Stimulated activated CD4-positive, alpha-beta T cell treated with anti-CD3 and anti-CD28 coated beads, Interleukin-15, amount 100 ng/mL, for 1 hour (primary cell): ENCODE results near the gene SDK1.

Source experiments
- DNase-seq, 2 donors: peaks; one replicate each; pipeline ENCODE4 v3.0.0-alpha.2; 2020; ENCODE audit warnings: low read depth in 1 of 2, low spot score in 1 of 2

The SDK1 gene

GRCh38 chr7:4067476-4067760 is 766.4 kb downstream of the SDK1 start:
- DNase-seq: no peak

- no peak for DNase-seq
Observed at GRCh38 chr7:4067874-4068273, 766.8 kb downstream of the SDK1 start.

GRCh38 chr7:4068286-4068685 is 767.2 kb downstream of the SDK1 start:
- DNase-seq: no peak

- DNase-seq: no peak
Observed at GRCh38 chr7:4069268-4070095, 768.4 kb downstream of the SDK1 start.

GRCh38 chr7:4070214-4070613 is 769.2 kb downstream of the SDK1 start:
- no peak for DNase-seq

GRCh38 chr7:4071370-4072058 is 770.5 kb downstream of the SDK1 start:
- DNase-seq: no peak

- no peak for DNase-seq
Observed at GRCh38 chr7:4072161-4072925, 771.3 kb downstream of the SDK1 start.

GRCh38 chr7:4073052-4073451 is 772.0 kb downstream of the SDK1 start:
- no peak for DNase-seq

- DNase-seq: no peak
Observed at GRCh38 chr7:4073750-4074149, 772.7 kb downstream of the SDK1 start.

GRCh38 chr7:4074407-4074806 is 773.4 kb downstream of the SDK1 start:
- DNase-seq: no peak

GRCh38 chr7:4074994-4075393 is 773.9 kb downstream of the SDK1 start:
- no peak for DNase-seq

- no peak for DNase-seq
Observed at GRCh38 chr7:4076701-4077294, 775.7 kb downstream of the SDK1 start.

- DNase-seq: no peak
Observed at GRCh38 chr7:4077980-4078379, 776.9 kb downstream of the SDK1 start.

GRCh38 chr7:4078580-4078979 is 777.5 kb downstream of the SDK1 start:
- no peak for DNase-seq

GRCh38 chr7:4079366-4079765 is 778.3 kb downstream of the SDK1 start:
- DNase-seq: no peak

- no peak for DNase-seq
Observed at GRCh38 chr7:4079956-4080355, 778.9 kb downstream of the SDK1 start.

- no peak for DNase-seq
Observed at GRCh38 chr7:4080954-4081353, 779.9 kb downstream of the SDK1 start.

- no peak for DNase-seq
Observed at GRCh38 chr7:4083513-4083912, 782.5 kb downstream of the SDK1 start.

- DNase-seq: no peak
Observed at GRCh38 chr7:4084271-4084670, 783.2 kb downstream of the SDK1 start.

- DNase-seq: no peak
Observed at GRCh38 chr7:4085937-4086691, 785.1 kb downstream of the SDK1 start.

GRCh38 chr7:4086723-4087122 is 785.7 kb downstream of the SDK1 start:
- no peak for DNase-seq
